Measurements from ENCODE around the gene WRNIP1.

DNA sequence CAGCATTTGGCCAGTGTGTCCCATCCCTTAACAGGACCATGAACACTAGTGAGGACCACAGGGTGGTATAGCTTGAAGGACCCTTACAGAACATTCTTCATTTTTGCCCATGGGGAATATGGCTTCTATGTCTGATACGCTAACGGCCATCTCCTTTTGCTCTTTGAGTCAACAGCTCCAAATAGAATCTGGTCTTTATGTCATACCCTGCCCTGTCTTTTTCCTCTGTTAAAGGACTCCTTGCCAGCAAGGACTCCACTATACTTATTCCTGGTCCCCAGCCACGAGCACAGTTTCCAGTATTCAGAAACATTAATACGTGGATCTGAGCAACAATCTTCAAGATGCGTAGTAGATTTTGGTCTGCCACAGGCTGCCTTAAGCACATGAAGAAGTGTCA, 53.9 kb downstream of the WRNIP1 start:
- TF ChIP-seq, protein P1, sequence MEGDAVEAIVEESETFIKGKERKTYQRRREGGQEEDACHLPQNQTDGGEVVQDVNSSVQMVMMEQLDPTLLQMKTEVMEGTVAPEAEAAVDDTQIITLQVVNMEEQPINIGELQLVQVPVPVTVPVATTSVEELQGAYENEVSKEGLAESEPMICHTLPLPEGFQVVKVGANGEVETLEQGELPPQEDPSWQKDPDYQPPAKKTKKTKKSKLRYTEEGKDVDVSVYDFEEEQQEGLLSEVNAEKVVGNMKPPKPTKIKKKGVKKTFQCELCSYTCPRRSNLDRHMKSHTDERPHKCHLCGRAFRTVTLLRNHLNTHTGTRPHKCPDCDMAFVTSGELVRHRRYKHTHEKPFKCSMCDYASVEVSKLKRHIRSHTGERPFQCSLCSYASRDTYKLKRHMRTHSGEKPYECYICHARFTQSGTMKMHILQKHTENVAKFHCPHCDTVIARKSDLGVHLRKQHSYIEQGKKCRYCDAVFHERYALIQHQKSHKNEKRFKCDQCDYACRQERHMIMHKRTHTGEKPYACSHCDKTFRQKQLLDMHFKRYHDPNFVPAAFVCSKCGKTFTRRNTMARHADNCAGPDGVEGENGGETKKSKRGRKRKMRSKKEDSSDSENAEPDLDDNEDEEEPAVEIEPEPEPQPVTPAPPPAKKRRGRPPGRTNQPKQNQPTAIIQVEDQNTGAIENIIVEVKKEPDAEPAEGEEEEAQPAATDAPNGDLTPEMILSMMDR (IDR thresholded peaks at IDR 0.05 in 8 of 11, conservative IDR thresholded peaks at IDR 0.05 in 3 of 11): no peak
- TF ChIP-seq POLR2AphosphoS5 (IDR thresholded peaks at IDR 0.05) (no peak), POLR2A (IDR thresholded peaks at IDR 0.05) (no peak)

All from spleen (tissue), 7 donors.